Inflammatory macrophage (primary cell): ENCODE measurements around the gene CISD3.

Experiments
- DNase-seq, 2 donors: peaks; one replicate each; pipeline ENCODE4 v3.0.0-alpha.2; 2020 to 2022
- total RNA-seq, 18 experiments: gene quantifications; one replicate each; lab custom pipeline; 2026; ENCODE audit warnings: mixed read lengths in 6 of 18, inconsistent platforms in 2 of 18; lab: John Stamatoyannopoulos, UW

The CISD3 gene
- 4.9 to 27.5 (median 14.4) reads per million in 18 experiments for total RNA-seq

GRCh38 chr17:38729886-38730525 lies at the start of gene CISD3:
CISD3 (plus strand) TSS chr17:38730341; CDS start chr17:38730359, 18 bp downstream.
- DNase-seq: peak; percentile 76 to 79

GRCh38 chr17:38681096-38681495 lies 49.0 kb upstream of the CISD3 start:
- DNase-seq: no peak

GRCh38 chr17:38685491-38685890 lies 44.6 kb upstream of the CISD3 start:
- DNase-seq: peak; percentile 68 to 75

DNA sequence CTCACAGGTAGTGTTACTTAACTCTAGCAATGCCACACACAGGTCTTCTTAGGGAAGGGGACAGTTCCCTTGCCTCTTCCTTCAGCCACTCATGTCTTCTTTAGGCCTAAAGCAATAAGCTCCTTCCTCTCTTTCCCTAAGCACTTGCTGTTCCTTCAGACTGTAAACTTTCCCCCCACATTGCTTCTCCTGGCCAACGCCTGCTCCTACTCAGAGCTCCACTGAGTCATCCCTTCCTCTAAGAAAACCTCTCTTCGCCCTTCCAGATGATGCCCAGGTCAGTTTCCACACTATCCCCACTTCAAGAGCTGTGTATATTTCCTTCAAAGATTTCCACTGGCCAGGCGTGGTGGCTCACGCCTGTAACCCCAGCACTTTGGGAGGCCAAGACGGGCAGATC lies 42.9 kb upstream of the CISD3 start:
- peak; percentile 30 to 65 for DNase-seq

DNA sequence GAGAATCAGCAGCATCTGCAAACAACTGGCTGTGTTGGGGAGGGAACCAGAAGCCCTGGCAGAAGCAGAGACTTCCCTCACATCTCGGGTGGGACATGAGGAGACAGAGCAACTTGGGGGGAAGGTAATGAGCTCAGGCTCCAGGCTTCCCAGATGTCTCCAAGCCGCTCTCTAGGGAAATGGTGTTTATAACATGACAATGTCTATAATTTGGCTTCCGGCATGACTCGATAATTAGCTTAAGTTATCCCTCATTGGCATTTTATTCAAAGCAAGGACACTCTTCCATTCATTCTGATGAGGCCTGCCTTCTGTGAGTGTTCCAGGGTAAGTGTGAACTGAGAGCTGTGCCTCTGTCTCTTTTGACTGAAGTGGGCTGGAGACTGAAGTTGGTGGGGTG lies 39.8 kb upstream of the CISD3 start:
- no peak for DNase-seq

GRCh38 chr17:38691154-38691553 lies 39.0 kb upstream of the CISD3 start:
- no peak for DNase-seq

DNA sequence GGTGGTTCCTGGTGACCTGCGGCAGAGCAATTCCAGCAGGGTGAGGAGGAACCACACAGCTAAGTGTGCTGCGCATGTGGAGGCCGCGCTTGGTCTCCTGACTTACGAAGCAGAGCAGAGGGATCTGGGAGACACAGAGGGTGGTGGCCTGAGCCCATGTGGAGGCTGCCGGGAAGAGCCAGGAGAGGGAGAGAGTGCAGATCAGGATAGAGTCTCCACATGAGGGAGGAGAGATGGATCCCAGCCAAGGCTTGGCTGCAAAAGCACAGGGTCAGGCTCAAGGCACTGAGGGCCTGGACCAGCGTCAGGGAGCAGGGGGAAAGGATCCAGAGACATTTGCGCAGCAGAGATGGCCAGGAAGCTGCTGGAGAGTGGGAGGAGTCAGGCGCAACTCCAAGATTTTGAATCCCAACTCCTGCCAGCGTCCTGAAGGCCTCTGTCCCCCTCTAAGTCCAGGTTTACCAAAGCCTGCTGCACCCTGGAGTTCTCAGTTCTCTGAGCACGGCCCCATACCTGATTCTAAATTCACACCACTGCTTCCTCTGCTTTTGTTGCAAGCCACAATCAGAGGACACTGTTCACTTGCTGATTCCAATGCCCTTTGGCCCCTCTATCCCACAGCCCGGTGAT lies 36.3 kb upstream of the CISD3 start:
- DNase-seq: no peak

DNA sequence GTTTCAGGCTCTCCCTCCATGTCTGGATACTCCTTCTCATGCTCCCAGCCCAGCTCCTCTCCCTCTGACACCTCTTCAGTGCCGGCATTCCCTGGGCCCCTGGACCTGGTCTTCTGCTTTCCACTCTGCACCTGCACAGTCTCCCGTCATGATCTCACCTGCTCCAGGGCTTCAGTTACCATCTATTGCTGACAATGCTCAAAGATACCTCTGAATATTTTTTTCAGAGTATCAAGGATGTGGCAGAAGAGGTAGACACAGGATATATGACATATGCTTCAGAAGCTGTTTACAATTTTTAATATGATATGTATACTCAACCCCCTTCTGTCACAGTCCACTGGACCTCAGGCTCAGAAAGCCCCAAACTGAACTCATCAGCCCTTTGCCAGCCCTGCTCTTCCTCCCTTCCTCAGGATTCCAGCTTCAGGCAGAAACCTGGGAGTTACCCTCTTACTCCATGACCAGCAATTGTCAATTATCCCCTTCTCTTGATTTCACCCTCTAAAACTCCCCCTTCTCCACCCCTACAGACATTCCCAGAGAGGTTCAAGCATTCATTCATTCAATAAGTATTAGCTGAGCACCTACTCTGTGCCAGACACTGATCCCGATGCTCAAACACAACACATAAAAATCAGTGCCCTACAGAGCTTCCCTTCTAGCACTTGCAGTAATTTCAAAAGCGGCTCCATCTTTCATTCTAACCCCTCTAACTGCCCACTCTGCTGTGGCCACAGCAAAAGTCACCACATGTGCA lies 32.9 kb upstream of the CISD3 start:
- DNase-seq: no peak

- DNase-seq: peak; percentile 7 to 31
These were observed 31.4 kb upstream of the CISD3 start for GRCh38 chr17:38698760-38699159.

- DNase-seq: peak; percentile 97 to 99
These were observed 28.5 kb upstream of the CISD3 start for GRCh38 chr17:38701504-38702165.

DNA sequence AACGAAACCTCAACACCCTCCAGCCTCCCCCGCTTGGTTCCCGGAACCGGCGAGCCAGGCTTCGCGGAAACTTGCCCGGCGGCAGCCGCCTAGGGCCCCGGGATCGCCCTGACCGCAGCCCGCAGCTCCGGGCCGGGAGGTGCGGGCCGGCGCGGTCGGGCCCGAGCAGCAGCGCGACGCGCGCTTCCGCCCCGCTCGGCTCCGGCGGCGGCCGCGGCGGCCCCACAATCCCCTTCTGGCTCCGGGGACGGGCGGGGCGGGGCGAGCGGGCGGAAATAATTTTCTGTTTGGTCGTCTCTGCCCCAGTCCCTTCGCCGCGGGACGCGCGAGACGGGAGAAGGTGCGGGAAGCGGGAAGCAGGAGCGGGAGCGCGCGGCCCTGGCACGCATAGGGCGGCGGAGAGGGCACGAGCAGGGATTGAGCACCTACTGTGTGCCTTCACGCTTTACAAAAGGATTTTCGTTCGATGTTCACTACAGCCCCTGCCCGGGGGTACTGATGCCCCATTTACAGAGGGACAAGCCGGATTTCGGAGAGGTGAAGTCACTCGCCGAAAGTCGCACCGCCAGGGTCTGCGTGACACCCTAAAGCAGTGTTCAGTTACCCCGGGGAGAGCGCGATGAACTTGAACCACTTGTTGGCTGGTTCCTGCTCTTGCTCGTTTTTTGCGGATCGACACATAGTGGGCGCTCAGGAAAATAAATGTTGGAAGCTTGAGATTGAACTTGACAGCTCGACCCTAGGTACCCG lies 27.8 kb upstream of the CISD3 start:
- peak; percentile 81 to 85 for DNase-seq

DNA sequence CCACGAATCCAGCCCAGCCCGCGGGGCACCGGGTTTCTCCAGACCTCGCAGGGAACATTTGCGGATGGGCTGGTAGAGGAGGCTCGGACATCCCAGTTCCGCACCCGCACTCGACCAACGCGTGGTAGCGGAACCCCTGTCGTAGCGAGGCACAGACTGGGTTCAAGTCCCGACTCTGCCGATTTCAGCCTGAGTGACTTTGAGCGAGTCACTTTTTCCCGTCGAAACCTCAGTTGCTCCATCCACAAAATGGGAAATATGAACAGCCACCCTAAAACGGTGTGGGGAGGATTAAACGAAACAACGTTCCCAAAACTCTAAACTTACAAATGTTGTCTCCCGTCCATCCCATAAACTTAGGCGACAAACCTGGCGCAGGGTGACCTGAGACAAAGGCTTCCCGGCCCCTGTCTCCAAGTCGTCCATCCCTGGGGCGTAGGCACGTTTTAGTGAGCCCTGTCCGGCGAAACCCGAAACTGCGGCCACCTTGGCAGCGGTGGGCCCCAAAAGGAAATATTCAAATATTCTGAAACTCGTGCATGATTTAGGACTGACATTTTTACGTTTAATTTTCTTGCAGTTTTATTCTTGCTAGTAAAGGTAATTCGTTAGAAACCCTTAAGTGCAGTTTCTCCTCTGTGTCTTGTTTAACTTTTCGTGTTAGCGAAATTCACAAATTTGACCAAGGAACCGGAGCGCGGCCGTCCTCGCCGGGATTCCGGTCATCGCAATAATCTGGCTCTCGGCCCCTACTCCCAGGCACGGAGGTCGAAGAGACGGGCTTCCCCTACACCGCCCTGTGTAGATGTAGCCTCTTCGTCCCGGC lies 27.0 kb upstream of the CISD3 start:
- peak; percentile 29 to 56 for DNase-seq

GRCh38 chr17:38703742-38704605 lies 26.2 kb upstream of the CISD3 start:
- peak in 1 of 2 donors; percentile 53 for DNase-seq

DNA sequence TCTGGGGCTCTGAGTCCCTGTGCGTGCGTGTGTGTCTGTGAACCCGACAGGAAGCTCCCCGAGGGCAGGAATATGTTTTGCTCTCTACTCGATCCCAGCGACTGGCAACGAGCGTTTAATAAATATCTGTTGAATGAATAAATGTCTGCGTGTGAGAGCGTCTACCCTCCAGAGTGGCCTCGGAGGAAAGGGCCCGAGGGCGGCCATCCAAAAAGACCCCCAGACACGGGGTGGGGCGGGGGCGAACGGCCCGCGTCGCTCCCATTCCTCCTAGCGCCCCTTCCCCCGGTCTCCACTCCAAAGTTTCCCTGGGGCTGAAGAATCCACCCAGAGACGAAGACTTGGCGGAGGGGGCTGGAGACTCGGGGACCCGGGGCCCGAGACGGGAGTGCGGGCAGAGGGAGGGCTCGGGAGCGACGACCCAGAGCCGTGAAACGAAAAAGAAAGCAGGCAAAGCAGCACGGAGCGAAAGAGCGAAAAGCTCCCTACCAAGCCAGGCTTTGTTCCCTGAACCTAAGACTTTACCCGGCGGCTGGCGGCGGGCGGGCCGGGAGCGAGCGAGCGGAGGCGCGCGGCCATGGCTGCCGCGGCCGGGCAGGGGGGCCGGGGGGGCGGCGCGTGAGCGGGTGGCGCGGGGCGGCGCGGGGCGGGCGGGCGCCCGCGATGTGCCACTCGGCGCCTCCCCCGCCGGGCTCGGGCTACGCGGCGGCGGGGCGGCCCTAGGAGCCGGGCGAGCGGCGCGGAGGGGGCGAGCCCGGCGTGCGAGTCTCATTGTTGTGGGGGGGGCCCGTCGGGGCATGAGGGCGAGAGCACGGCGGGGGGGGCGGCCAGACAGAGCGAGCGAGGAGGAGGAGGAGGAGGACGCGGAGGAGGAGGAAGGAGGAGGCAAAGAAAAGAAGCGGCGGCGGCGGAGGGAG lies 25.3 kb upstream of the CISD3 start, which contains the start of gene MLLT6:
TSS of gene MLLT6 (plus strand) at position 668 of the 917 bp plus-strand sequence. CDS start 360 bp downstream, outside the sequence.
- DNase-seq: peak; percentile 56 to 62

GRCh38 chr17:38705523-38705802 lies 24.7 kb upstream of the CISD3 start:
- DNase-seq: no peak

DNA sequence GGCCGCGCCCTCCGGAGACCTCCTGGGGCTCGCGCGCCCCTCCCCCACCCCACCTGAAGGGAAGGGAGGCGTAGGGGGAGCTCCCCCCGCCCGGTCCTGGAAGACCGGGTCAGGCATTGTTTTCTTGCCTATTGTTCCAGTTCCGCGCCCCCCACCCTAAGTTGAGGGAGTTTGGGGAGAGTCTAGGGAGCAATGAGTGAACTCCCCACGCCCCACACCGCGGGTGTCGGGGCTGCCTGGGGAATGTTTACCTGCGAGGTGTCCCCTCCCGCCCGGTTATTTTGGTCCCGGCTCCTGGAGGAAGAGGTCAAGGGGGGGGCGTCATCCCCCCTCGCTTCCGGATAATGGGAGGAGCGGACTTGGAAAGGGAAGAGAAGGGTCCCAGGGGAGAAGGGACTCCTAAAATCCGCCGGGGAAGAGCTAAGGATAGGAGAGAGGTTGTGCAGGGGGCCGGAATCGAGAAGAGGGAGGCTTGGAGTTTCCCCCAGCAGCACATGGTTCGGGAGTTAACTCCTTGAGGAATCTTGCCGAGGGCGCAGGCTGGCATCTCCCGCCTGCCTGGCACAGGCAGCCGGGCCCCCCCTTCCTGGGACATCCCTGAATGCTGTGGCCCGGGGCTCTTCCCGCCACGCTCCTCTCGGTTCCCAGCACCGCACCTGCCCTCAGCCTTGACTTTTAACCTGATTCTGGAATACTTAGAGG lies 24.2 kb upstream of the CISD3 start:
- DNase-seq: no peak

DNA sequence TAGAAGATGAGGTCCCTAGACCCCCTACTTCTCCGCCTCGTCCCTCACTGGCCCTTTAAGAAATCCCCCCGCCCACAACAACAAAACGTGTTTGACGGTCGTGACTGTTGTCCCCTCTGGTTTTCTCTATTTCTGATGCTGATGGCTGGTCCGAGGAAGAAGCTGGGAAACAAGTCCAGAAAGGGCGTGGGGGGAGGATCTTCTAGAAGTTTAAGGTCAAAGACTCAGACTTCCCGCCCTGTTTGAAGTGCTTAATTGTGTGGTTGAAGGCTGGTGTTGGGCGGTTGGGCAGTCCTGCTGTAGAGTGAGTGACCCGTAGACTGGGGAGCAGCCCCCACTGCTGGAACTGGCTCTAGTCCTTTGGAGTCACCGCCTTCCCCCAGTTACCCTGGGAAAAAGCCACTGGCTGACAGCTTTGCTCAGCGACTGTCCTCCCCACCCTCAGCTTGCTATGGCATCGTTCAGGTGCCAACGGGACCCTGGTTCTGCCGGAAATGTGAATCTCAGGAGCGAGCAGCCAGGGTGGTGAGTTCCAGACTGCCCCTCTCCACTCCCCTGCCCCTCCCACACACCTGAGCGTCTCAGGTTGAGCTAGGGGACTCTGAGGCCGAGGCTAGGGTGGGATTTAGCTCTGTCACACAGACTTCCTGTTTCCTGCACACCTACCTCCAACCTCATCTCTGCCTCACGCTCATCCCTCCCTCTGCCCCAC lies 23.5 kb upstream of the CISD3 start:
- peak; percentile 23 to 36 for DNase-seq
